ENCODE data around the gene TUBGCP3.

The TUBGCP3 gene

GRCh38 chr13:112622375-112622774 lies 34.4 kb upstream of the TUBGCP3 start:
- no peaks in the 10 kb centered on the region for H3K27me3 ChIP-seq (ENCODE audit: insufficient read depth, insufficient read length)
- DNase-seq (ENCODE audit: low read depth, low spot score): no peak
- no peak overlapping the region for H3K4me3 ChIP-seq (ENCODE audit: insufficient read length, low read depth)
- no peaks in the 10 kb centered on the region for H3K9me3 ChIP-seq (ENCODE audit: insufficient read depth, low read length)
- H3K9ac ChIP-seq (ENCODE audit: insufficient read length, low read depth): no peak overlapping the region
- TF ChIP-seq ZNF274 (IDR thresholded peaks at IDR 0.05; ENCODE audit: low read depth, low read length): no peak
- TF ChIP-seq YY1 (IDR thresholded peaks at IDR 0.05; ENCODE audit: insufficient read depth, insufficient read length): no peak
- TF ChIP-seq SUZ12 (IDR thresholded peaks at IDR 0.05; ENCODE audit: extremely low read depth, insufficient read depth, insufficient read length): no peak
- H3K36me3 ChIP-seq (ENCODE audit: insufficient read depth, insufficient read length, low read length): no peaks in the 10 kb centered on the region
- no peaks in the 10 kb centered on the region for H3K4me1 ChIP-seq (ENCODE audit: insufficient read depth, insufficient read length)

GRCh38 chr13:112619730-112620631 lies 32.0 kb upstream of the TUBGCP3 start:
- TF ChIP-seq ZNF274 (IDR thresholded peaks at IDR 0.05; ENCODE audit: low read depth, low read length) (no peak), SUZ12 (IDR thresholded peaks at IDR 0.05; ENCODE audit: extremely low read depth, insufficient read depth, insufficient read length) (no peak), YY1 (IDR thresholded peaks at IDR 0.05; ENCODE audit: insufficient read depth, insufficient read length) (no peak)
- no peak overlapping the region for H3K9ac ChIP-seq (ENCODE audit: insufficient read length, low read depth)
- H3K4me1 ChIP-seq (ENCODE audit: insufficient read depth, insufficient read length): no peaks in the 10 kb centered on the region
- H3K36me3 ChIP-seq (ENCODE audit: insufficient read depth, insufficient read length, low read length): no peaks in the 10 kb centered on the region
- H3K27me3 ChIP-seq (ENCODE audit: insufficient read depth, insufficient read length): no peaks in the 10 kb centered on the region
- H3K9me3 ChIP-seq (ENCODE audit: insufficient read depth, low read length): no peaks in the 10 kb centered on the region
- H3K4me3 ChIP-seq (ENCODE audit: insufficient read length, low read depth): no peak overlapping the region
- DNase-seq (ENCODE audit: low read depth, low spot score): no peak

GRCh38 chr13:112618501-112618900 lies 30.5 kb upstream of the TUBGCP3 start:
- H3K9ac ChIP-seq (ENCODE audit: insufficient read length, low read depth): no peak overlapping the region
- TF ChIP-seq ZNF274 (IDR thresholded peaks at IDR 0.05; ENCODE audit: low read depth, low read length) (no peak), SUZ12 (IDR thresholded peaks at IDR 0.05; ENCODE audit: extremely low read depth, insufficient read depth, insufficient read length) (no peak), YY1 (IDR thresholded peaks at IDR 0.05; ENCODE audit: insufficient read depth, insufficient read length) (no peak)
- no peaks in the 10 kb centered on the region for H3K36me3 ChIP-seq (ENCODE audit: insufficient read depth, insufficient read length, low read length)
- no peaks in the 10 kb centered on the region for H3K4me1 ChIP-seq (ENCODE audit: insufficient read depth, insufficient read length)
- no peak overlapping the region for H3K4me3 ChIP-seq (ENCODE audit: insufficient read length, low read depth)
- DNase-seq (ENCODE audit: low read depth, low spot score): no peak
- no peaks in the 10 kb centered on the region for H3K9me3 ChIP-seq (ENCODE audit: insufficient read depth, low read length)
- H3K27me3 ChIP-seq (ENCODE audit: insufficient read depth, insufficient read length): no peaks in the 10 kb centered on the region

GRCh38 chr13:112617754-112618375 lies 29.9 kb upstream of the TUBGCP3 start:
- H3K4me3 ChIP-seq (ENCODE audit: insufficient read length, low read depth): no peak overlapping the region
- no peaks in the 10 kb centered on the region for H3K4me1 ChIP-seq (ENCODE audit: insufficient read depth, insufficient read length)
- no peak for TF ChIP-seq ZNF274 (IDR thresholded peaks at IDR 0.05; ENCODE audit: low read depth, low read length)
- no peak for TF ChIP-seq SUZ12 (IDR thresholded peaks at IDR 0.05; ENCODE audit: extremely low read depth, insufficient read depth, insufficient read length)
- H3K9ac ChIP-seq (ENCODE audit: insufficient read length, low read depth): no peak overlapping the region
- H3K9me3 ChIP-seq (ENCODE audit: insufficient read depth, low read length): no peaks in the 10 kb centered on the region
- DNase-seq (ENCODE audit: low read depth, low spot score): no peak
- no peaks in the 10 kb centered on the region for H3K27me3 ChIP-seq (ENCODE audit: insufficient read depth, insufficient read length)
- H3K36me3 ChIP-seq (ENCODE audit: insufficient read depth, insufficient read length, low read length): no peaks in the 10 kb centered on the region

GRCh38 chr13:112616586-112617362 lies 28.8 kb upstream of the TUBGCP3 start:
- DNase-seq (ENCODE audit: low read depth, low spot score): no peak
- no peak overlapping the region for H3K9ac ChIP-seq (ENCODE audit: insufficient read length, low read depth)
- no peak for TF ChIP-seq YY1 (IDR thresholded peaks at IDR 0.05; ENCODE audit: insufficient read depth, insufficient read length)

GRCh38 chr13:112615391-112615790 lies 27.4 kb upstream of the TUBGCP3 start:
- H3K9me3 ChIP-seq (ENCODE audit: insufficient read depth, low read length): no peaks in the 10 kb centered on the region

More at GRCh38 chr13:112616586-112617362, 28.8 kb upstream of the TUBGCP3 start:
- H3K4me1 ChIP-seq (ENCODE audit: insufficient read depth, insufficient read length): no peaks in the 10 kb centered on the region
- H3K27me3 ChIP-seq (ENCODE audit: insufficient read depth, insufficient read length): no peaks in the 10 kb centered on the region
- no peak overlapping the region for H3K4me3 ChIP-seq (ENCODE audit: insufficient read length, low read depth)
- no peaks in the 10 kb centered on the region for H3K36me3 ChIP-seq (ENCODE audit: insufficient read depth, insufficient read length, low read length)
- H3K9me3 ChIP-seq (ENCODE audit: insufficient read depth, low read length): no peaks in the 10 kb centered on the region

GRCh38 chr13:112614835-112615234 lies 26.9 kb upstream of the TUBGCP3 start:
- DNase-seq (ENCODE audit: low read depth, low spot score): no peak
- TF ChIP-seq SUZ12 (IDR thresholded peaks at IDR 0.05; ENCODE audit: extremely low read depth, insufficient read depth, insufficient read length) (no peak), ZNF274 (IDR thresholded peaks at IDR 0.05; ENCODE audit: low read depth, low read length) (no peak), YY1 (IDR thresholded peaks at IDR 0.05; ENCODE audit: insufficient read depth, insufficient read length) (no peak)
- H3K4me3 ChIP-seq (ENCODE audit: insufficient read length, low read depth): no peak overlapping the region
- no peak overlapping the region for H3K9ac ChIP-seq (ENCODE audit: insufficient read length, low read depth)
- no peaks in the 10 kb centered on the region for H3K27me3 ChIP-seq (ENCODE audit: insufficient read depth, insufficient read length)
- H3K4me1 ChIP-seq (ENCODE audit: insufficient read depth, insufficient read length): no peaks in the 10 kb centered on the region
- H3K9me3 ChIP-seq (ENCODE audit: insufficient read depth, low read length): no peaks in the 10 kb centered on the region
- H3K36me3 ChIP-seq (ENCODE audit: insufficient read depth, insufficient read length, low read length): no peaks in the 10 kb centered on the region

More at GRCh38 chr13:112615391-112615790, 27.4 kb upstream of the TUBGCP3 start:
- Histone ChIP-seq H3K36me3 (ENCODE audit: insufficient read depth, insufficient read length, low read length) (no peaks in the 10 kb centered on the region), H3K4me3 (ENCODE audit: insufficient read length, low read depth) (no peak overlapping the region), H3K4me1 (ENCODE audit: insufficient read depth, insufficient read length) (no peaks in the 10 kb centered on the region), H3K9ac (ENCODE audit: insufficient read length, low read depth) (no peak overlapping the region), H3K27me3 (ENCODE audit: insufficient read depth, insufficient read length) (no peaks in the 10 kb centered on the region)
- no peak for DNase-seq (ENCODE audit: low read depth, low spot score)
- TF ChIP-seq SUZ12 (IDR thresholded peaks at IDR 0.05; ENCODE audit: extremely low read depth, insufficient read depth, insufficient read length): no peak
- no peak for TF ChIP-seq YY1 (IDR thresholded peaks at IDR 0.05; ENCODE audit: insufficient read depth, insufficient read length)
- no peak for TF ChIP-seq ZNF274 (IDR thresholded peaks at IDR 0.05; ENCODE audit: low read depth, low read length)
